ENCODE results near the gene LLGL2.

The LLGL2 gene

DNA sequence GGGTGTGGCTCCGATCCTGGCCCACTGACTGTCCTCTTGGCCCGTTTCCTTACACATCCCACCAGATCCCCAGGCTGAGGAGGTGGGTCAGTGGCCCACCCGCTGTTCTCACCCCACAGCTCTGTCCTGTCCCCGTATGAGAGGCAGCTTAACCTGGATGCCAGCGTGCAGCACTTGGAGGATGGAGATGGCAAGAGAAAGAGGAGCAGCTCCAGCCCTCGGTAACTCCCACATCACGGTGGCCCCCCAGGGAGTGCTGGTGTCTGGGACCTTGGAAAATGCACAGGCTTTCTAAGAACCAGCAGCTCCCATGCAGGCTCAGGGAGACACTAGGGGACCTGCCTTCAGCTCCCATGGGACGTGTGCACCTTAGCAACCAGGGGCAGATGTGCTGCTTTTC, 4.2 kb upstream of the LLGL2 start:
- DNase-seq: no peak
- no peak overlapping the region for H3K27ac ChIP-seq
- H3K27me3 ChIP-seq (ENCODE audit: insufficient read depth, low read depth, severe bottlenecking): no peaks in the 10 kb centered on the region
- TF ChIP-seq, protein P1, sequence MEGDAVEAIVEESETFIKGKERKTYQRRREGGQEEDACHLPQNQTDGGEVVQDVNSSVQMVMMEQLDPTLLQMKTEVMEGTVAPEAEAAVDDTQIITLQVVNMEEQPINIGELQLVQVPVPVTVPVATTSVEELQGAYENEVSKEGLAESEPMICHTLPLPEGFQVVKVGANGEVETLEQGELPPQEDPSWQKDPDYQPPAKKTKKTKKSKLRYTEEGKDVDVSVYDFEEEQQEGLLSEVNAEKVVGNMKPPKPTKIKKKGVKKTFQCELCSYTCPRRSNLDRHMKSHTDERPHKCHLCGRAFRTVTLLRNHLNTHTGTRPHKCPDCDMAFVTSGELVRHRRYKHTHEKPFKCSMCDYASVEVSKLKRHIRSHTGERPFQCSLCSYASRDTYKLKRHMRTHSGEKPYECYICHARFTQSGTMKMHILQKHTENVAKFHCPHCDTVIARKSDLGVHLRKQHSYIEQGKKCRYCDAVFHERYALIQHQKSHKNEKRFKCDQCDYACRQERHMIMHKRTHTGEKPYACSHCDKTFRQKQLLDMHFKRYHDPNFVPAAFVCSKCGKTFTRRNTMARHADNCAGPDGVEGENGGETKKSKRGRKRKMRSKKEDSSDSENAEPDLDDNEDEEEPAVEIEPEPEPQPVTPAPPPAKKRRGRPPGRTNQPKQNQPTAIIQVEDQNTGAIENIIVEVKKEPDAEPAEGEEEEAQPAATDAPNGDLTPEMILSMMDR (IDR thresholded peaks at IDR 0.05; ENCODE audit: low read depth, low read length): no peak
- H3K4me3 ChIP-seq (ENCODE audit: low read depth, low read length): no peak overlapping the region
- no peaks in the 10 kb centered on the region for H3K9me3 ChIP-seq (ENCODE audit: severe bottlenecking)
- H3K36me3 ChIP-seq: peaks cover 65% of the 10 kb centered on the region

DNA sequence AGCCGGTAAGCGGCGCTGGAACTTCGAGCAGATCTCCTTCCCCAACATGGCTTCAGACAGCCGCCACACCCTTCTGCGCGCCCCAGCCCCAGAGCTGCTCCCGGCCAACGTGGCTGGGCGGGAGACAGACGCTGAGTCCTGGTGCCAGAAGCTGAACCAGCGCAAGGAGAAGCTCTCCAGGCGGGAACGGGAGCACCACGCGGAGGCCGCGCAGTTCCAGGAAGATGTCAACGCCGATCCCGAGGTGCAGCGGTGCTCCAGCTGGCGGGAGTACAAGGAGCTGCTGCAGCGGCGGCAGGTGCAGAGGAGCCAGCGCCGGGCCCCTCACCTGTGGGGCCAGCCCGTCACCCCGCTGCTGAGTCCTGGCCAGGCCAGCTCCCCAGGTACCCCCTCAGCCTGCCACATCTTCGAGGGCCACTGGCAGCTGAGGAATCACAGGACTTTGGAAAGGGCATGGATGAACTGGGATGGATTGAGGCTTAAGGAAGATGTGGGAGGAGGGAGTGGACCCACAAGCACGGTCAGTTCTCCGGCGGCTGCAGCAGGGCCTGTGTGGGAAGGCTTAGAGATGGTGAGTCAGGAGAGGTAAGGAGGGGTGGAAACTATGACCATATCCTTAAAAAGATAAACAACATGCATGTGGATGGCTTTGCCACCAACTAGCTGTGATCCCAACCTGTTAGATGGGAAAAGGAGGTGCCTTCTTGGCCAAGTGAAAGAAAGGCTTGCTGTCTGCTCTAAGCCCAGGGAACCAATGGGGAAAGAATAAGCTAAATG, 3.4 kb upstream of the LLGL2 start:
- H3K36me3 ChIP-seq: peaks cover 65% of the 10 kb centered on the region

DNA sequence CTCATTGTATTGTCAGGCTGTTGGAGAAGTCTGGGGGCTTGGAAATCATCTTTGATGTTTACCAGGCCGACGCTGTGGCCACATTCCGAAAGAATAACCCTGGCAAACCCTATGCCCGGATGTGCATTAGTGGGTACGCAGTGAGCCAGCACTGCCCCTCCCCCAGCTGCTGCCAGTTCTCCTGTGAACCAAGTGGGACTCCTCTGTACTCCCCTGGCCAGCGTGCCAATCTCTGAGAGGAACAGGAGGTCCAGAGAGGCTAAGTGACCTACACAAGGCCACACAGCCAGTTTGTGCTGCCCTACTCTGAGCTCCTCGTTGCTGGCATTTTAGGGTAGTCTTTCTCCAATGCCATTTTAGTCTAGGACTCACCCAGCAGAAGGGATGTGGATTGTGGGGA, 1.9 kb upstream of the LLGL2 start:
- TF ChIP-seq, protein P1 (IDR thresholded peaks at IDR 0.05; ENCODE audit: low read depth, low read length): no peak
- no peaks in the 10 kb centered on the region for H3K27me3 ChIP-seq (ENCODE audit: insufficient read depth, low read depth, severe bottlenecking)
- no peak overlapping the region for H3K27ac ChIP-seq
- H3K36me3 ChIP-seq: peaks cover 62% of the 10 kb centered on the region
- H3K4me3 ChIP-seq (ENCODE audit: low read depth, low read length): no peak overlapping the region
- DNase-seq: no peak
- no peaks in the 10 kb centered on the region for H3K9me3 ChIP-seq (ENCODE audit: severe bottlenecking)

More for the DNA sequence above, 3.4 kb upstream of the LLGL2 start:
- Histone ChIP-seq H3K4me3 (ENCODE audit: low read depth, low read length) (no peak overlapping the region), H3K9me3 (ENCODE audit: severe bottlenecking) (no peaks in the 10 kb centered on the region), H3K27ac (no peak overlapping the region), H3K27me3 (ENCODE audit: insufficient read depth, low read depth, severe bottlenecking) (no peaks in the 10 kb centered on the region)
- DNase-seq: no peak
- TF ChIP-seq, protein P1 (IDR thresholded peaks at IDR 0.05; ENCODE audit: low read depth, low read length): no peak

DNA sequence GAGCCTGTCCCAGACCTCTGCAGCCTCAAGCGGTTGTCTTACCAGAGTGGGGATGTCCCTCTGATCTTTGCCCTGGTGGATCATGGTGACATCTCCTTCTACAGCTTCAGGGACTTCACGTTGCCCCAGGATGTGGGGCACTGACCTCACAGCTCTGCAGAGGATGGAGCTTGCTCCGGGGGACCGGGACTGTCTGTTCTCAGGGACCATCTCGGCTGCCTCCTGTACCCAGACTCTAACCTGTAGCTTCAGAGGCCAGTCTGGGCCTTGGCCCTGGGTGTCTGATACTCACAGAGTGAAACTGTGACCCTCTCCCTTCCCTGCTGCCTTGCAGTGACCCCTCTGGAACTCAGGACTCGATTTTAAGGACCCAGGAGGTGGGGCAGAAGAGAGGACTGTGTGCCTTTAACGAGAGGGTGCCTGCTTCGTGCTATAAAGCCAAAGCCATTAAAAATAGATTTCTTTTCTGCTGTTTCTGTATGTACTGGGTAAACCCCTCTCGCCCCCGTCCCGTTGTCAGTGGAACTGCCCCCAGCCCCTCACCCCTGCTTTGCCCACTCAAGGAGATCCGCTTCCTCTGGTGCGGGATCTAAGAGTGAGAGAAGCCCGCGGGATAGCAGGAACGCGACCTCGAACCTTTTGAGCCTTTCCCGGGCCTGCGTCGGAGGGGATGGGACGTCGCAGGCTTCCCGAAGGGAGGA, 1.1 kb upstream of the LLGL2 start:
- Histone ChIP-seq H3K27me3 (ENCODE audit: insufficient read depth, low read depth, severe bottlenecking) (no peaks in the 10 kb centered on the region), H3K27ac (peak overlapping the region; percentile 91), H3K9me3 (ENCODE audit: severe bottlenecking) (no peaks in the 10 kb centered on the region), H3K4me3 (ENCODE audit: low read depth, low read length) (peak overlapping the region; percentile 85), H3K36me3 (peaks cover 62% of the 10 kb centered on the region)
- no peak for DNase-seq
- TF ChIP-seq, protein P1 (IDR thresholded peaks at IDR 0.05; ENCODE audit: low read depth, low read length): no peak

DNA sequence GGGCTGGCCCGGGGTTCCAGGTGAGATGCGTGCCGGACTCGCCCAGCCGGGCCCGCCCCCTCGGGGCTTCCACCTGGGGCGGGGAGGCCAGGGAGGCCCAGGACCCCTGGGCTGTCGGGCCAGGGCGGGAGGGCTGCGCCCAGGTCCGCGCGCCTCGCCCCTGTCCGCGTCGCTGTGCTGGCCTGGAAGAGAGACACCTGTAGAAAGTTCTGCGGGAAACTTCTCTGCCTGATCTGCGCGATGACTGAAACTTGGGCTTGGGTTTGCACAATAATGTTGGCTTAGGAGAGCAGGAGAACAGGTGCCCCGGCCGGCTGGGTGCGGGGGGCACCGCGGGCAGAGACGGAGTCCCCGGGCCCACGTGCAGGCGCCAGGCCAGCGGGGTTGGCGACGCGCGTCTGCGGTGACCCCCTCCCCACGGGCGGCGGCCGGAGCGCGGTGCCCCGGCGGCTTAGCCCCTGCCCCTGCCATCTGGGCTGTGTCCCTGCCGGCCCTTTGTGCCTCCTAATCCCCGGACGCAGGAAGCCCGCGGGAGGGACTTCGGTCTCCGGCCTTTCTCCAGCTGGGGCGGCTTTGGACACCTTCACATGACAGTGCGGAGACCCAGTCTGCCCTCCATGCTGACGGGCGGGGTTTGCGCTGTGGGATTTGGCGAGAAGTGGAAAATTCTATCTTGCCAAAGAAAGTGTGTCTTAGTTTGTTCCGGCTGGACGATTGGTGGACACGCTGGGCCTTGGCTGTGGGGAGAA, 483 bp downstream of the LLGL2 start:
- Histone ChIP-seq H3K27ac (peak overlapping the region; percentile 96), H3K9me3 (ENCODE audit: severe bottlenecking) (no peaks in the 10 kb centered on the region), H3K36me3 (peaks cover 68% of the 10 kb centered on the region), H3K27me3 (ENCODE audit: insufficient read depth, low read depth, severe bottlenecking) (no peaks in the 10 kb centered on the region), H3K4me3 (ENCODE audit: low read depth, low read length) (peak overlapping the region; percentile 63)
- TF ChIP-seq, protein P1 (IDR thresholded peaks at IDR 0.05; ENCODE audit: low read depth, low read length): no peak
- DNase-seq: peak; percentile 93
